ENCODE data around the gene TAPT1. TPM values are rescaled to one million over a fixed set of nuclear protein-coding genes. Genes with fewer than 3 reads are reported as not detected.
A peak's percentile ranks its signal among the peaks of the same experiment; 100 is the strongest.

Gene TAPT1
- total RNA-seq, 1 experiment from 2014 or later = 17.3 TPM

DNA sequence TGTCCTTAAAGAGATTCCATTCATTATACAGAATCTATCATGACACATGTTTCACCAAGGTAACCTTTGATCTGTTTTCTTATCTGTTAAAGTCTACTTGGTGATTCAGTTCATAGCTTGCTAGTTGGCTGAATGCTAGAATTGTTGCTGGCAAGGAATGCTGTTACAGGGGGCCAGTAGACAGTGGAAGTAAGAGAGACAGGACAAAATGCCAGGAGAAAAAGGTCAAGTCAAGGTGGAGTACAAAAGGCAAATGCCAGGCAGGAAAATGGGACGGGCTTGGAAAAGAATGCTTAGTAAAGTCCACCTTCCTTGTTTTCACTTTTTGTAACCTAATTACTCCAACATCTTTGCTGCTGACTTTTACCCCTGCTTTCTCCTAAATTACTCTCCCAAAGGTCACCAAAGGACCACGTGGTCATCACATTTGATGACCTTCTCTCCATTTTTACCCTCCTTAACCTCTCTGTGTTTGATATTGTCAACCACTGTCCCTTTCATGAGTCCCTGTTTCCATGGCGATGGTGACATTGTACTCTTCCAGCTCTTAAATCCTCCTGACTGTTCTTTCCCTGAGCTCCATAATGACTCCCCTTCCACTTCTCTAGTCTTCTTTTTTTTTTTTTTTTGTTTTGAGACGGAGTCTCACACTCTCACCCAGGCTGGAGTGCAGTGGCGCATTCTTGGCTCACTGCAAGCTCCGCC lies 24.5 kb upstream of the TAPT1 start:
- Histone ChIP-seq H3K27ac (ENCODE audit: low read length) (no peak overlapping the region), H3K4me3 (ENCODE audit: low read depth in 2 of 2, low read length in 2 of 2) (no peak overlapping the region), H3K4me1 (ENCODE audit: control insufficient read depth, insufficient read depth, low read length) (no peaks in the 10 kb centered on the region), H3K9me3 (ENCODE audit: control insufficient read depth, insufficient read depth, low read depth, low read length) (no peaks in the 10 kb centered on the region), H3K27me3 (ENCODE audit: control insufficient read depth, insufficient read depth, low read length) (no peaks in the 10 kb centered on the region), H3K36me3 (ENCODE audit: control insufficient read depth, insufficient read depth, low read length) (no peaks in the 10 kb centered on the region)
- TF ChIP-seq SIN3A (IDR thresholded peaks at IDR 0.05; ENCODE audit: borderline replicate concordance, insufficient read depth, low read depth, low read length) (no peak), POLR2AphosphoS5 (IDR thresholded peaks at IDR 0.05; ENCODE audit: low read depth, low read length) (no peak), TCF7L2 (IDR thresholded peaks at IDR 0.05; ENCODE audit: low read depth, low read length) (no peak)
- TF ChIP-seq, protein P1, sequence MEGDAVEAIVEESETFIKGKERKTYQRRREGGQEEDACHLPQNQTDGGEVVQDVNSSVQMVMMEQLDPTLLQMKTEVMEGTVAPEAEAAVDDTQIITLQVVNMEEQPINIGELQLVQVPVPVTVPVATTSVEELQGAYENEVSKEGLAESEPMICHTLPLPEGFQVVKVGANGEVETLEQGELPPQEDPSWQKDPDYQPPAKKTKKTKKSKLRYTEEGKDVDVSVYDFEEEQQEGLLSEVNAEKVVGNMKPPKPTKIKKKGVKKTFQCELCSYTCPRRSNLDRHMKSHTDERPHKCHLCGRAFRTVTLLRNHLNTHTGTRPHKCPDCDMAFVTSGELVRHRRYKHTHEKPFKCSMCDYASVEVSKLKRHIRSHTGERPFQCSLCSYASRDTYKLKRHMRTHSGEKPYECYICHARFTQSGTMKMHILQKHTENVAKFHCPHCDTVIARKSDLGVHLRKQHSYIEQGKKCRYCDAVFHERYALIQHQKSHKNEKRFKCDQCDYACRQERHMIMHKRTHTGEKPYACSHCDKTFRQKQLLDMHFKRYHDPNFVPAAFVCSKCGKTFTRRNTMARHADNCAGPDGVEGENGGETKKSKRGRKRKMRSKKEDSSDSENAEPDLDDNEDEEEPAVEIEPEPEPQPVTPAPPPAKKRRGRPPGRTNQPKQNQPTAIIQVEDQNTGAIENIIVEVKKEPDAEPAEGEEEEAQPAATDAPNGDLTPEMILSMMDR (IDR thresholded peaks at IDR 0.05) = no peak
- TF ChIP-seq, protein P2, sequence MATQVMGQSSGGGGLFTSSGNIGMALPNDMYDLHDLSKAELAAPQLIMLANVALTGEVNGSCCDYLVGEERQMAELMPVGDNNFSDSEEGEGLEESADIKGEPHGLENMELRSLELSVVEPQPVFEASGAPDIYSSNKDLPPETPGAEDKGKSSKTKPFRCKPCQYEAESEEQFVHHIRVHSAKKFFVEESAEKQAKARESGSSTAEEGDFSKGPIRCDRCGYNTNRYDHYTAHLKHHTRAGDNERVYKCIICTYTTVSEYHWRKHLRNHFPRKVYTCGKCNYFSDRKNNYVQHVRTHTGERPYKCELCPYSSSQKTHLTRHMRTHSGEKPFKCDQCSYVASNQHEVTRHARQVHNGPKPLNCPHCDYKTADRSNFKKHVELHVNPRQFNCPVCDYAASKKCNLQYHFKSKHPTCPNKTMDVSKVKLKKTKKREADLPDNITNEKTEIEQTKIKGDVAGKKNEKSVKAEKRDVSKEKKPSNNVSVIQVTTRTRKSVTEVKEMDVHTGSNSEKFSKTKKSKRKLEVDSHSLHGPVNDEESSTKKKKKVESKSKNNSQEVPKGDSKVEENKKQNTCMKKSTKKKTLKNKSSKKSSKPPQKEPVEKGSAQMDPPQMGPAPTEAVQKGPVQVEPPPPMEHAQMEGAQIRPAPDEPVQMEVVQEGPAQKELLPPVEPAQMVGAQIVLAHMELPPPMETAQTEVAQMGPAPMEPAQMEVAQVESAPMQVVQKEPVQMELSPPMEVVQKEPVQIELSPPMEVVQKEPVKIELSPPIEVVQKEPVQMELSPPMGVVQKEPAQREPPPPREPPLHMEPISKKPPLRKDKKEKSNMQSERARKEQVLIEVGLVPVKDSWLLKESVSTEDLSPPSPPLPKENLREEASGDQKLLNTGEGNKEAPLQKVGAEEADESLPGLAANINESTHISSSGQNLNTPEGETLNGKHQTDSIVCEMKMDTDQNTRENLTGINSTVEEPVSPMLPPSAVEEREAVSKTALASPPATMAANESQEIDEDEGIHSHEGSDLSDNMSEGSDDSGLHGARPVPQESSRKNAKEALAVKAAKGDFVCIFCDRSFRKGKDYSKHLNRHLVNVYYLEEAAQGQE (IDR thresholded peaks at IDR 0.05; ENCODE audit: insufficient read depth in 1 of 2, low read depth in 2 of 2, low read length in 1 of 2) = no peak
- intact Hi-C loops (cut with micrococcal nuclease; ENCODE audit: unreplicated experiment) = no loop called here
- POLR2A ChIA-PET = no interaction called here
- in situ Hi-C loops (cut with HindIII; ENCODE audit: low pct_unique_long_range_greater_than_20kb, low sequenced_read_pairs) = no loop called here
- DNase-seq (ENCODE audit: low read depth, low spot score) (no peak), ATAC-seq (peak; percentile 62; the same call in 1 of the 2 replicates)
- no TSS peak for BruUV-seq (replicated peaks)
- CTCF ChIA-PET = interaction anchor here (0.7 kb wide), 1 partner anchor 50 kb away, joined by 4 read pairs; no protein-coding TSS in a partner anchor

GRCh38 chr4:16248605-16249004 lies 22.3 kb upstream of the TAPT1 start:
- intact Hi-C loops (cut with micrococcal nuclease; ENCODE audit: unreplicated experiment) (no loop called here), in situ Hi-C loops (cut with HindIII; ENCODE audit: low pct_unique_long_range_greater_than_20kb, low sequenced_read_pairs) (no loop called here)
- DNase-seq (ENCODE audit: low read depth, low spot score) = no peak
- Histone ChIP-seq H3K27me3 (ENCODE audit: control insufficient read depth, insufficient read depth, low read length) (no peaks in the 10 kb centered on the region), H3K27ac (ENCODE audit: low read length) (no peak overlapping the region), H3K9me3 (ENCODE audit: control insufficient read depth, insufficient read depth, low read depth, low read length) (no peaks in the 10 kb centered on the region), H3K4me3 (ENCODE audit: low read depth in 2 of 2, low read length in 2 of 2) (no peak overlapping the region), H3K36me3 (ENCODE audit: control insufficient read depth, insufficient read depth, low read length) (no peaks in the 10 kb centered on the region), H3K4me1 (ENCODE audit: control insufficient read depth, insufficient read depth, low read length) (no peaks in the 10 kb centered on the region)
- ChIA-PET CTCF (no interaction called here), POLR2A (no interaction called here)
- no TSS peak for BruUV-seq (replicated peaks)
- no peak for ATAC-seq
- TF ChIP-seq, protein P1 (IDR thresholded peaks at IDR 0.05) = no peak
- TF ChIP-seq POLR2AphosphoS5 (IDR thresholded peaks at IDR 0.05; ENCODE audit: low read depth, low read length) = no peak
- TF ChIP-seq, protein P2 (IDR thresholded peaks at IDR 0.05; ENCODE audit: insufficient read depth in 1 of 2, low read depth in 2 of 2, low read length in 1 of 2) = no peak
- TF ChIP-seq TCF7L2 (IDR thresholded peaks at IDR 0.05; ENCODE audit: low read depth, low read length) = no peak
- TF ChIP-seq SIN3A (IDR thresholded peaks at IDR 0.05; ENCODE audit: borderline replicate concordance, insufficient read depth, low read depth, low read length) = no peak
